22Rv1 (cell line): ENCODE data around the gene KIAA0232.

Experiments used
- CTCF ChIP-seq: fragments of 450-650 bp; IDR thresholded peaks from 2 replicates; pipeline ENCODE4 v1.5.1; 2017; ENCODE audit warnings: mild to moderate bottlenecking
- ZFX ChIP-seq: fragments of 450-650 bp; IDR thresholded peaks from 2 replicates; pipeline ENCODE4 v1.6.1; 2017; ENCODE audit warnings: antibody characterized with exemption, borderline replicate concordance

- no peak for TF ChIP-seq CTCF
- TF ChIP-seq ZFX, result no peak
These were observed 16.8 kb upstream of the KIAA0232 start for GRCh38 chr4:6765703-6766102.
